Ishikawa (cell line): ENCODE measurements around the gene RPS3.

ENCODE experiments used
- CEBPB ChIP-seq: IDR thresholded peaks from 2 replicates; pipeline ENCODE4 v1.6.1; 2012
- CREB1 ChIP-seq: IDR thresholded peaks from 2 replicates; pipeline ENCODE4 v1.6.1; 2012; ENCODE audit warnings: low read depth
- EP300 ChIP-seq: IDR thresholded peaks from 2 replicates; pipeline ENCODE4 v1.6.1; 2012; ENCODE audit warnings: borderline replicate concordance
- MAX ChIP-seq: IDR thresholded peaks from 2 replicates; pipeline ENCODE4 v1.6.1; 2012
- RAD21 ChIP-seq: IDR thresholded peaks from 2 replicates; pipeline ENCODE4 v1.6.1; 2012; ENCODE audit warnings: low read depth
- REST ChIP-seq: IDR thresholded peaks from 2 replicates; pipeline ENCODE4 v1.6.1; 2012; ENCODE audit warnings: low read depth, mild to moderate bottlenecking
- TAF1 ChIP-seq: IDR thresholded peaks from 2 replicates; pipeline ENCODE4 v1.6.1; 2012; ENCODE audit warnings: low read depth, mild to moderate bottlenecking
- TEAD4 ChIP-seq: IDR thresholded peaks from 2 replicates; pipeline ENCODE4 v1.6.1; 2012
- YY1 ChIP-seq: IDR thresholded peaks from 2 replicates; pipeline ENCODE4 v1.6.1; 2012; ENCODE audit warnings: low read depth

DNA sequence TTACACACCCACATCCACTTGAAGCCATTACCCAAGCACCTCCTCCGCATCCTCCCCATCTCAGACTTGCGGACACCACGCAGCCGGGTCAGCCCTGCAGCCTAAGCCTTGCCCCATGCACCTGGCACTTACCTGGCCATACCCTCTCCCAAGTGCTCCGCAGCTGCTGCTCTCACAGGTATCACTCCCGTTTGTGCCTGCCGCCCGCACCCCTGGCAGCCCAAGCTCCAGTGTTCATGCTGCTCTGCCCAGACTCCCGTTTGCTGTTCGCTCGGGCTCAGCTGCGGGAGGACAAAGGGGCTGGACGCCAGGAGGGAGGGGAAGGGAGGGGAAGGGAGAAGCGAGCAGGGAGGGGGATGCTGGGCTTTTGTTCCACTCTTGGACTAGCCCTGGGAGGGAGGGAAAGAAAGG is 33.6 kb downstream of the RPS3 start, which contains the start of gene KLHL35:
- TF ChIP-seq CREB1 (no peak), EP300 (no peak), TAF1 (no peak), RAD21 (no peak), CEBPB (no peak), MAX (no peak), YY1 (no peak), TEAD4 (no peak), REST (no peak)
